NCI-H2107 (cell line): ENCODE results near the gene MTX2.

ENCODE experiments used
- DNase-seq: peaks from one replicate; lab custom pipeline; 2025; lab: John Stamatoyannopoulos, UW

Gene MTX2

GRCh38 chr2:176269319-176270099 lies at the start of gene MTX2:
Gene MTX2 (plus strand): TSS chr2:176269442. CDS start chr2:176269630, 188 bp downstream.
- DNase-seq: peak; percentile 34

GRCh38 chr2:176227874-176228273 lies 41.4 kb upstream of the MTX2 start:
- no peak for DNase-seq

GRCh38 chr2:176234156-176234555 lies 35.1 kb upstream of the MTX2 start:
- no peak for DNase-seq

GRCh38 chr2:176234940-176235339 lies 34.3 kb upstream of the MTX2 start:
- DNase-seq: no peak

GRCh38 chr2:176237456-176237855 lies 31.8 kb upstream of the MTX2 start:
- DNase-seq: no peak

- DNase-seq: no peak
These were observed 30.2 kb upstream of the MTX2 start for GRCh38 chr2:176239031-176239430.

- no peak for DNase-seq
These were observed 28.9 kb upstream of the MTX2 start for GRCh38 chr2:176240301-176240700.

- DNase-seq: no peak
These were observed 27.0 kb upstream of the MTX2 start for GRCh38 chr2:176242276-176242675.

GRCh38 chr2:176246331-176246730 lies 22.9 kb upstream of the MTX2 start:
- DNase-seq: no peak

- DNase-seq: no peak
These were observed 21.4 kb upstream of the MTX2 start for GRCh38 chr2:176247859-176248258.

- DNase-seq: no peak
These were observed 17.3 kb upstream of the MTX2 start for GRCh38 chr2:176251928-176252327.

GRCh38 chr2:176260689-176261088 lies 8.6 kb upstream of the MTX2 start:
- no peak for DNase-seq

GRCh38 chr2:176261136-176261535 lies 8.1 kb upstream of the MTX2 start:
- no peak for DNase-seq

GRCh38 chr2:176268976-176269318 lies 295 bp upstream of the MTX2 start:
- DNase-seq: no peak

- DNase-seq: no peak
These were observed 983 bp downstream of the MTX2 start for GRCh38 chr2:176270100-176270750.

GRCh38 chr2:176272870-176273459 lies 3.7 kb downstream of the MTX2 start:
- no peak for DNase-seq

GRCh38 chr2:176278927-176279326 lies 9.7 kb downstream of the MTX2 start:
- DNase-seq: no peak

GRCh38 chr2:176280156-176280555 lies 10.9 kb downstream of the MTX2 start:
- DNase-seq: no peak

GRCh38 chr2:176280867-176281658 lies 11.8 kb downstream of the MTX2 start:
- no peak for DNase-seq

- DNase-seq: no peak
These were observed 14.2 kb downstream of the MTX2 start for GRCh38 chr2:176283291-176284068.

GRCh38 chr2:176284461-176285049 lies 15.3 kb downstream of the MTX2 start:
- DNase-seq: no peak
